Loucy (cell line): ENCODE measurements around the gene PAK2.

Experiments used
- CTCF ChIP-seq: fragments of 200-600 bp; sonication (generic); conservative IDR thresholded peaks from 2 replicates; pipeline ENCODE4 v1.5.1; 2014; ENCODE audit warnings: mild to moderate bottlenecking, antibody characterized with exemption, low read length
- EZH2phosphoT487 ChIP-seq: fragments of 200-600 bp; IDR thresholded peaks from 2 replicates; pipeline ENCODE4 v1.6.1; 2018; ENCODE audit warnings: antibody characterized with exemption, mild to moderate bottlenecking, moderate library complexity, borderline replicate concordance

GRCh38 chr3:196735751-196736150 is 3.9 kb upstream of the PAK2 start:
- no peak for TF ChIP-seq CTCF
- TF ChIP-seq EZH2phosphoT487: no peak
